Endometrial microvascular endothelial cells (primary cell): ENCODE results near the gene KRT80. TPM values are rescaled to one million over a fixed set of nuclear protein-coding genes. Genes with fewer than 3 reads are reported as not detected.

Experiments
- in situ Hi-C: cut with HindIII; loops from 2 replicates; pipeline ENCODE4 v1.10.0; 2017; ENCODE audit warnings: low sequenced_read_pairs, low pct_unique_long_range_greater_than_20kb; ENCODE audit errors: inconsistent ontology term
- total RNA-seq: library from RNA; depleted of rRNA; stranded (reverse); fragments of >200 nt; gene quantifications from one replicate; pipeline ENCODE4 v1.2.3, GENCODE V29; 2015; ENCODE audit errors: inconsistent ontology term

The KRT80 gene
- total RNA-seq, 1 donor from 2014 or later = 6.2 TPM

- in situ Hi-C loops = no loop called here
These were observed 64.9 kb downstream of the KRT80 start for GRCh38 chr12:52126605-52127578.

GRCh38 chr12:52126050-52126604, 65.7 kb downstream of the KRT80 start:
- in situ Hi-C loops = no loop called here

GRCh38 chr12:52125476-52125900, 66.3 kb downstream of the KRT80 start:
- in situ Hi-C loops = no loop called here

GRCh38 chr12:52123487-52124186, 68.2 kb downstream of the KRT80 start:
- in situ Hi-C loops = no loop called here

- in situ Hi-C loops = no loop called here
These were observed 68.9 kb downstream of the KRT80 start for GRCh38 chr12:52122904-52123303.

GRCh38 chr12:52122540-52122871, 69.3 kb downstream of the KRT80 start:
- in situ Hi-C loops = no loop called here

GRCh38 chr12:52121824-52122539, 69.8 kb downstream of the KRT80 start:
- in situ Hi-C loops = no loop called here

GRCh38 chr12:52120951-52121823, 70.6 kb downstream of the KRT80 start:
- in situ Hi-C loops = no loop called here

- in situ Hi-C loops = no loop called here
These were observed 72.2 kb downstream of the KRT80 start for GRCh38 chr12:52119398-52120254.

Other genes with a start within 250 kb of the KRT80 start
- 8.1 TPM for gene ACVR1B, start 240.3 kb downstream of the KRT80 start, total RNA-seq
- gene TAMALIN, start 185.1 kb downstream of the KRT80 start, total RNA-seq = 30.8 TPM
- 0.93 TPM for gene NR4A1, start 140.6 kb downstream of the KRT80 start, total RNA-seq
- gene ATG101, start 122.0 kb downstream of the KRT80 start, total RNA-seq = 83.3 TPM
- not detected for gene SMIM41, start 112.3 kb downstream of the KRT80 start, total RNA-seq
- 495 TPM for gene KRT7, start 41.2 kb upstream of the KRT80 start, total RNA-seq
- not detected for gene KRT86, start 82.6 kb upstream of the KRT80 start, total RNA-seq
- gene KRT81, start 99.5 kb upstream of the KRT80 start, total RNA-seq = not detected
- not detected for gene KRT83, start 129.4 kb upstream of the KRT80 start, total RNA-seq
- gene KRT85, start 175.5 kb upstream of the KRT80 start, total RNA-seq = not detected
- gene KRT84, start 193.6 kb upstream of the KRT80 start, total RNA-seq = not detected
- not detected for gene KRT82, start 214.3 kb upstream of the KRT80 start, total RNA-seq
- gene KRT75, start 242.4 kb upstream of the KRT80 start, total RNA-seq = not detected